Neural cell (in vitro differentiated cells): Measurements from ENCODE around the gene XPO4. TPM values are rescaled to one million over a fixed set of nuclear protein-coding genes. Genes with fewer than 3 reads are reported as not detected.
A peak's percentile ranks its signal among the peaks of the same experiment; 100 is the strongest.

Experiments used
- H2AFZ ChIP-seq: fragments of 200-600, 300-800 bp; sonication (generic), shearing (Covaris generic); 2 replicates; pipeline ENCODE4 v1.6.0; 2014; ENCODE audit warnings: low read depth, mild to moderate bottlenecking, antibody characterized with exemption, low read length, moderate library complexity
- H3F3A ChIP-seq: fragments of 200-600 bp; shearing (Covaris generic); 2 replicates; pipeline ENCODE4 v1.6.1; 2016; ENCODE audit warnings: mild to moderate bottlenecking, moderate library complexity, mixed read lengths, antibody characterized with exemption, low read length; ENCODE audit not compliant: insufficient read depth, poor library complexity, severe bottlenecking
- H3K27ac ChIP-seq: fragments of 200-600, 300-800 bp; sonication (generic), shearing (Covaris generic); 2 replicates; pipeline ENCODE4 v1.5.1; 2014; ENCODE audit warnings: mild to moderate bottlenecking, low read length, moderate library complexity
- H3K27me3 ChIP-seq: fragments of 300-800, 200-600 bp; sonication (generic), shearing (Covaris generic); 2 replicates; pipeline ENCODE4 v1.6.0; 2014; ENCODE audit warnings: mild to moderate bottlenecking, low read depth, low read length, moderate library complexity; ENCODE audit not compliant: insufficient read depth
- H3K36me3 ChIP-seq: fragments of 300-800, 200-600 bp; sonication (generic), shearing (Covaris generic); 2 replicates; pipeline ENCODE4 v1.5.1; 2014; ENCODE audit warnings: mild to moderate bottlenecking, antibody characterized with exemption, low read length, moderate library complexity; ENCODE audit not compliant: insufficient read depth
- H3K4me2 ChIP-seq: fragments of 300-800, 200-600 bp; sonication (generic), shearing (Covaris generic); 2 replicates; pipeline ENCODE4 v1.6.0; 2014; ENCODE audit warnings: mild to moderate bottlenecking, low read length
- H3K4me3 ChIP-seq: fragments of 300-800, 200-600 bp; sonication (generic), shearing (Covaris generic); 2 replicates; pipeline ENCODE4 v1.5.1; 2014; ENCODE audit warnings: mild to moderate bottlenecking, low read length, moderate library complexity
- H3K79me2 ChIP-seq: fragments of 200-600 bp; shearing (Covaris generic); replicated peaks from 2 replicates; pipeline ENCODE4 v1.6.0; 2014; ENCODE audit warnings: mild to moderate bottlenecking, low read length, moderate library complexity; ENCODE audit not compliant: insufficient read depth
- H3K9ac ChIP-seq: fragments of 300-800, 200-600 bp; sonication (generic), shearing (Covaris generic); 2 replicates; pipeline ENCODE4 v1.6.1; 2016; ENCODE audit warnings: mild to moderate bottlenecking, low read length, mixed read lengths
- H3K9me2 ChIP-seq: fragments of 200-600 bp; shearing (Covaris generic); 2 replicates; pipeline ENCODE4 v1.6.1; 2016; ENCODE audit warnings: mild to moderate bottlenecking, low read length, mixed read lengths; ENCODE audit not compliant: insufficient read depth
- H3K9me3 ChIP-seq: fragments of 200-600, 300-800 bp; sonication (generic), shearing (Covaris generic); 2 replicates; pipeline ENCODE4 v1.6.1; 2016; ENCODE audit warnings: mild to moderate bottlenecking, mixed run types, low read length, moderate library complexity, mixed read lengths
- H4K20me1 ChIP-seq: fragments of 200-600 bp; shearing (Covaris generic); 2 replicates; pipeline ENCODE4 v1.6.1; 2016; ENCODE audit warnings: mild to moderate bottlenecking, mixed run types; ENCODE audit not compliant: insufficient read depth
- CTCF ChIP-seq: fragments of 450-650 bp; IDR thresholded peaks from 2 replicates; pipeline ENCODE4 v1.5.1; 2014; ENCODE audit warnings: antibody characterized with exemption, mild to moderate bottlenecking, moderate library complexity; ENCODE audit not compliant: poor library complexity, severe bottlenecking
- EP300 ChIP-seq: fragments of 450-650 bp; conservative IDR thresholded peaks from 2 replicates; pipeline ENCODE4 v1.6.1; 2014; ENCODE audit warnings: antibody characterized with exemption, mild to moderate bottlenecking, moderate library complexity; ENCODE audit not compliant: poor library complexity, severe bottlenecking
- EZH2 ChIP-seq: fragments of 200-600, 300-800 bp; shearing (Covaris generic), sonication (generic); IDR thresholded peaks from 2 replicates; pipeline ENCODE4 v1.6.1; 2014; ENCODE audit warnings: antibody characterized with exemption, low read length, borderline replicate concordance, mild to moderate bottlenecking; ENCODE audit not compliant: insufficient read depth, poor library complexity, severe bottlenecking
- MXI1 ChIP-seq: fragments of 450-650 bp; conservative IDR thresholded peaks from 2 replicates; pipeline ENCODE4 v1.6.1; 2014; ENCODE audit warnings: antibody characterized with exemption, mild to moderate bottlenecking; ENCODE audit not compliant: poor library complexity, severe bottlenecking
- POLR2AphosphoS5 ChIP-seq: IDR thresholded peaks from 2 replicates; pipeline ENCODE4 v1.6.1; 2012
- RAD21 ChIP-seq: fragments of 450-650 bp; conservative IDR thresholded peaks from 2 replicates; pipeline ENCODE4 v1.6.1; 2014; ENCODE audit warnings: antibody characterized with exemption, mild to moderate bottlenecking, moderate library complexity
- REST ChIP-seq: IDR thresholded peaks from 2 replicates; pipeline ENCODE4 v1.6.1; 2012; ENCODE audit warnings: borderline replicate concordance
- SMC3 ChIP-seq: fragments of 450-650 bp; conservative IDR thresholded peaks from 2 replicates; pipeline ENCODE4 v1.6.1; 2014; ENCODE audit warnings: antibody characterized with exemption, mild to moderate bottlenecking, moderate library complexity; ENCODE audit not compliant: poor library complexity
- TAF1 ChIP-seq: IDR thresholded peaks from 2 replicates; pipeline ENCODE4 v1.6.1; 2012; ENCODE audit warnings: low read depth
- polyA plus RNA-seq: library from polyadenylated mRNA; depleted of rRNA; stranded (reverse); fragments of >200 nt; gene quantifications from 2 replicates; pipeline ENCODE4 v1.2.3, GENCODE V29; 2014

The XPO4 gene
- polyA plus RNA-seq, 1 donor from 2014 or later: 13.0 TPM

- H3K9ac ChIP-seq: no peak overlapping the region
- no peaks in the 10 kb centered on the region for H3K27me3 ChIP-seq
- H3K27ac ChIP-seq: no peak overlapping the region
- H2AFZ ChIP-seq: no peak overlapping the region
- no peaks in the 10 kb centered on the region for H3K9me3 ChIP-seq
- H3K79me2 ChIP-seq: no peaks in the 10 kb centered on the region
- H4K20me1 ChIP-seq: no peaks in the 10 kb centered on the region
- peak; percentile 40 for TF ChIP-seq RAD21
- TF ChIP-seq EZH2: no peak
- TF ChIP-seq CTCF: peak; percentile 52
- TF ChIP-seq SMC3: peak; percentile 56
- TF ChIP-seq EP300: no peak
- no peak overlapping the region for H3K4me2 ChIP-seq
- H3K9me2 ChIP-seq: no peaks in the 10 kb centered on the region
- H3F3A ChIP-seq: no peaks in the 10 kb centered on the region
- H3K36me3 ChIP-seq: no peaks in the 10 kb centered on the region
- H3K4me3 ChIP-seq: no peak overlapping the region
Measured at GRCh38 chr13:20828539-20829364, 73.8 kb downstream of the XPO4 start.

GRCh38 chr13:20826843-20827560 is 75.5 kb downstream of the XPO4 start:
- Histone ChIP-seq H3F3A (no peaks in the 10 kb centered on the region), H3K9me2 (no peaks in the 10 kb centered on the region), H3K27ac (no peak overlapping the region), H3K9ac (no peak overlapping the region), H3K4me3 (no peak overlapping the region), H3K4me2 (no peak overlapping the region), H3K9me3 (no peaks in the 10 kb centered on the region), H4K20me1 (no peaks in the 10 kb centered on the region), H3K27me3 (no peaks in the 10 kb centered on the region), H3K79me2 (no peaks in the 10 kb centered on the region), H2AFZ (no peak overlapping the region), H3K36me3 (no peaks in the 10 kb centered on the region)
- no peak for TF ChIP-seq MXI1
- no peak for TF ChIP-seq EZH2
- no peak for TF ChIP-seq EP300
- TF ChIP-seq CTCF: no peak
- no peak for TF ChIP-seq REST
- TF ChIP-seq TAF1: no peak
- TF ChIP-seq POLR2AphosphoS5: no peak
- no peak for TF ChIP-seq RAD21
- TF ChIP-seq SMC3: no peak
